ENCODE results near the gene GALNS. TPM values are rescaled to one million over a fixed set of nuclear protein-coding genes. Genes with fewer than 3 reads are reported as not detected.

GALNS gene
- total RNA-seq, 4 donors from 2014 or later = 1.8 to 36.2 (median 16.4) TPM

DNA sequence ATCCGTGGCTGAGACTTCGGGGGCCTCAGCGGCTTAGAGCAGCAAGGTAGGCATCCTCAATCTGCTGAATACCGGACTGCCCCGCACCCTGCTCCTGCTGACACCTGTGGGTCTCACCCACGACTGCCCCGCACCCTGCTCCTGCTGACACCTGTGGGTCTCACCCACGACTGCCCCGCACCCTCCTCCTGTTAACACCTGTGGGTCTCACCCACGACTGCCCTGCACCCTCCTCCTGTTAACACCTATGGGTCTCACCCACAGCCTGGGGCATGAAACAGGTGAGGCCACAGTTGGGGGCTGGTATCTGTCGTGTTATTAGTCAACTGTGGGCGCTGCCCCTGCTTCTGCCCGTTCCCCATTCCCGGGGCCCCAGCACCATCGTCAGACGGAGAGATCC, 46.0 kb upstream of the GALNS start:
- Histone ChIP-seq H3K27me3 (no peaks in the 10 kb centered on the region), H3K9me3 (no peaks in the 10 kb centered on the region), H3K36me3 (no peaks in the 10 kb centered on the region), H3K4me1 (no peaks in the 10 kb centered on the region), H3K4me3 (no peak overlapping the region), H3K27ac (no peak overlapping the region)
- TF ChIP-seq POLR2A (IDR thresholded peaks at IDR 0.05) = no peak
- TF ChIP-seq, protein P1, sequence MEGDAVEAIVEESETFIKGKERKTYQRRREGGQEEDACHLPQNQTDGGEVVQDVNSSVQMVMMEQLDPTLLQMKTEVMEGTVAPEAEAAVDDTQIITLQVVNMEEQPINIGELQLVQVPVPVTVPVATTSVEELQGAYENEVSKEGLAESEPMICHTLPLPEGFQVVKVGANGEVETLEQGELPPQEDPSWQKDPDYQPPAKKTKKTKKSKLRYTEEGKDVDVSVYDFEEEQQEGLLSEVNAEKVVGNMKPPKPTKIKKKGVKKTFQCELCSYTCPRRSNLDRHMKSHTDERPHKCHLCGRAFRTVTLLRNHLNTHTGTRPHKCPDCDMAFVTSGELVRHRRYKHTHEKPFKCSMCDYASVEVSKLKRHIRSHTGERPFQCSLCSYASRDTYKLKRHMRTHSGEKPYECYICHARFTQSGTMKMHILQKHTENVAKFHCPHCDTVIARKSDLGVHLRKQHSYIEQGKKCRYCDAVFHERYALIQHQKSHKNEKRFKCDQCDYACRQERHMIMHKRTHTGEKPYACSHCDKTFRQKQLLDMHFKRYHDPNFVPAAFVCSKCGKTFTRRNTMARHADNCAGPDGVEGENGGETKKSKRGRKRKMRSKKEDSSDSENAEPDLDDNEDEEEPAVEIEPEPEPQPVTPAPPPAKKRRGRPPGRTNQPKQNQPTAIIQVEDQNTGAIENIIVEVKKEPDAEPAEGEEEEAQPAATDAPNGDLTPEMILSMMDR (IDR thresholded peaks at IDR 0.05) = no peak
- no peak for DNase-seq
- intact Hi-C loops (cut with DNase I; ENCODE audit: low total_unique reads) = no loop called here

DNA sequence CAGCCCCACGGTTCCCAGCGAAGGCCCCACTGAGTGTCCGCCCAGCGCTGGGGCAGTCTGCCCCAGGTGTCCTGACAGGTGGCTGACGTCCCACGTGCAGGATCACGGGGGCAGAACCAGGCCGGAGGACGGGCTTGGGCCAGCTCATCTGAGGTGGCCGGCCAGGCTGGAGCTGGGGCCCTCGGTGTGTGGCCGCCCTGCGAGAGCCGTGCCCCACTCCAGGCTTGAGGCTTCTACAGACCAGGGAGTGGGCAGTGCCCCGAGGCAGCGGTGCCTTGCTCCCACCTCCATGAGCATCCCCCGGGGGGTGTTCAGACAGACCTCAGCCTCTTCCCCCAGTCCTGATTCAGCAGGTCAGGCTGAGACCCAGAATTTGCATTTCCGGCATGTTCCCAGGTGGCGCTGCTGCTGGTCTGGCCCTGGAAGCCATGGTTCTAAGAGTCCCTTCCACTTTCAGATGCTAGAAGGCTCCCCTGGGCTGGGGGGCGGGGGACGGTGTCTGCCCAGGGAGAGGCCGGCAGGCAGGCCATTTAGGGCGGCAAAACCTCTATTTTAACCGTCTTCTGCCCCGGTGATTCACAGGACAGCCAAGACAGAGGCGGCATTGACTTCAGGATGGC, 45.1 kb upstream of the GALNS start:
- Histone ChIP-seq H3K36me3 (no peaks in the 10 kb centered on the region), H3K9me3 (no peaks in the 10 kb centered on the region), H3K27ac (no peak overlapping the region), H3K27me3 (no peaks in the 10 kb centered on the region), H3K4me1 (no peaks in the 10 kb centered on the region), H3K4me3 (no peak overlapping the region)
- intact Hi-C loops (cut with DNase I; ENCODE audit: low total_unique reads) = no loop called here
- DNase-seq = no peak
- no peak for TF ChIP-seq POLR2A (IDR thresholded peaks at IDR 0.05)
- TF ChIP-seq, protein P1 (IDR thresholded peaks at IDR 0.05) = no peak

DNA sequence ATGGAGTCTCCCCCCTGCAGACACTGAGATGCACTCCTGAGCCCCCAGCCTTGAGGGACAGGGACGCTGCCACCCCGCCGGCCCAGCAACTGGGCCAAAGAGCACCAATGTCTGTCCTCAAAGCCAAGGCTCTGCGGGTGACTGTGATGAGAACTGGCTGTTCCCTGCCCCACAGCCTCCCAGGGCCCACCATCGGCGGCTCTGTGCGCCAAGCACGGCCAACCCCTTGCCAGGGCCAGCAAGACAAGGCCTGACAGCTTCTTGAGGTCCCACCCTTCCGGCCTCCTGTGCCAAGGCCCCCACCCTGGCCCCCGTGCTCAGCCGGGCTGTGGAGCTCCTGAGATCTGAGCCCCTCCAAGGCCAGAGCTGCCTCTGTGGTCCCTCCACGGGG, 43.9 kb upstream of the GALNS start:
- Histone ChIP-seq H3K4me1 (no peaks in the 10 kb centered on the region), H3K4me3 (no peak overlapping the region), H3K27ac (no peak overlapping the region), H3K36me3 (no peaks in the 10 kb centered on the region), H3K27me3 (no peaks in the 10 kb centered on the region), H3K9me3 (no peaks in the 10 kb centered on the region)
- intact Hi-C loops (cut with DNase I; ENCODE audit: low total_unique reads) = no loop called here
- no peak for DNase-seq
- TF ChIP-seq, protein P1 (IDR thresholded peaks at IDR 0.05) = no peak
- TF ChIP-seq POLR2A (IDR thresholded peaks at IDR 0.05) = no peak

DNA sequence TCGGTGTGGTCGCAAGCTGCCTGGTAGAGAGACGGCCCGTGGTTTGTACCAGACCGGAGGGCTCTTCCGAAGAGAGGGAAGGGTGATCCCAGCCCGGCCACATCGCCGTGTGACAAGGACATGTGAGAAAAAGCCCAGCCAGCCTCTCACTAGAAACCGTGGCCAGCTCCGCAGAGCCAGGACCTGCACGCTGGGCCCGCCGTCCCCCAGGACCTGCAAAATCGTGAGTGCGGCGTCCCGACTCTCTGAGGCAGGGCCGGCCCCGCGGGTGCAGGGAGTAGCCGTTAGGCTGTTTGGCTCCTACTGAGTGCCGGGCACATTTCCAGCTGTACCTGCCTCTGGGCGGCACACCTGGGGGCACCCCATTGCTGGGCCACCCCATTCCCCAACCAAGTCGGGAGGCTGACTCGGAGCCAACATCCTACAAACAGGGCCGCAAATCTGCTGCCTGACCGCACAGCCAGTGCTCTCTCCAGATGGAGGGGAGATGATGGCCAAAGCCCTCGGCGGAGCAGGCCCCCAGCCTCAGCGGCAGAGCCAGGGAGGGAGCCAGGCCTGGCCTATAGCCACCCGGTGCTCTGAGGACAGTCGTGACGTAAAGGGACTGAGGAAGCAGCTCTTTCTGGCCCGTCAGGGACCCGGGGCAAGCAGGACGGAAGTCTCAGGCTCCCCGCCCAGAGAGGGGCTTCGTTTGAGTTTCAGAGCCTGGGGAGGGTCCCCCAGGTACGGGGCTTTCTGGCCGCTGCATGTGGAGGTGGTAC, 43.3 kb upstream of the GALNS start:
- intact Hi-C loops (cut with DNase I; ENCODE audit: low total_unique reads) = no loop called here
- TF ChIP-seq, protein P1 (IDR thresholded peaks at IDR 0.05) = no peak
- no peak for TF ChIP-seq POLR2A (IDR thresholded peaks at IDR 0.05)
- no peaks in the 10 kb centered on the region for H3K36me3 ChIP-seq
- no peaks in the 10 kb centered on the region for H3K4me1 ChIP-seq
- H3K4me3 ChIP-seq = no peak overlapping the region
- no peak for DNase-seq
- no peaks in the 10 kb centered on the region for H3K9me3 ChIP-seq
- no peaks in the 10 kb centered on the region for H3K27me3 ChIP-seq
- no peak overlapping the region for H3K27ac ChIP-seq

DNA sequence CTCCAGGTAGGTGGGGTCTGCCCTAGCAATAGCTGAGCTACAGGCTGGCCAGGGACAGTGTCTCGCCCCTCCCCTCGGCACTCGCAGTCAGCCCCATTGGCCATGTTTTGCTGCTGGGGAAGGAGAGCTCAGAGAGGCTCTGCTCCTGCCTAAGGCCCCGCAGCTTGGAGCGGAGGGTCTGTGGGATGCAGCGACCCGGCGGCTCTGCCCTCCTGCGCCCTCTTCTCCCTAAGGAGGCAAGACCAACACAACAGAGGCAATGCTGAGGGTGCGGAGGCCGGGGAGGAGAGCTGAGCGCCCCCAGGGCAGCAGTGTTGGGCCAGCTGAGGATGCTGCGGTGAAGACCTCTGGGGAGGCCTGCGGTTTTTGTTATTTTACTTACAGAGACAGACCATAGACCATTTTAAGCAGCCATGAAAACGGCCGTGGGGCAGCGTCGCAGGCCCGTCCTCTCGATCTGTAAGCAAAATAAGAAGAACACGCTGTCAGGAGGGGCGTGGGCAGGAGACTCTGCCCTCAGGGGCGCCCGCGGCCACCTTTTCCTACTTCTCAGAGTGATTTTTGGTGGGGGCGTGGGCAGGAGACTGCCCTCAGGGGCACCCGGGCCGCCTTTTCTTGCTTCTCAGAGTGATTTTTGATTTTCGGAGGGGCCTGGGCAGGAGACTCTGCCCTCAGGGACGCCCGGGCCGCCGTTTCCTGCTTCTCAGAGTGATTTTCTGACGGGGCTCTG, 41.1 kb upstream of the GALNS start:
- intact Hi-C loops (cut with DNase I; ENCODE audit: low total_unique reads) = no loop called here
- H3K27ac ChIP-seq = no peak overlapping the region
- H3K36me3 ChIP-seq = no peaks in the 10 kb centered on the region
- no peaks in the 10 kb centered on the region for H3K27me3 ChIP-seq
- no peak overlapping the region for H3K4me3 ChIP-seq
- TF ChIP-seq, protein P1 (IDR thresholded peaks at IDR 0.05) = no peak
- no peak for TF ChIP-seq POLR2A (IDR thresholded peaks at IDR 0.05)
- H3K4me1 ChIP-seq = no peaks in the 10 kb centered on the region
- no peaks in the 10 kb centered on the region for H3K9me3 ChIP-seq
- DNase-seq = no peak
